GM19467 (cell line): ENCODE measurements around the gene KRT79.

Experiments
- ATAC-seq: cut with Tn5 transposase; IDR thresholded peaks from one replicate; pipeline ENCODE4 v1.9.1; 2021; ENCODE audit warnings: mild to moderate bottlenecking, moderate library complexity; ENCODE audit not compliant: unreplicated experiment

KRT79 gene

GRCh38 chr12:52792185-52793029 lies 41.7 kb downstream of the KRT79 start:
- ATAC-seq: no peak

DNA sequence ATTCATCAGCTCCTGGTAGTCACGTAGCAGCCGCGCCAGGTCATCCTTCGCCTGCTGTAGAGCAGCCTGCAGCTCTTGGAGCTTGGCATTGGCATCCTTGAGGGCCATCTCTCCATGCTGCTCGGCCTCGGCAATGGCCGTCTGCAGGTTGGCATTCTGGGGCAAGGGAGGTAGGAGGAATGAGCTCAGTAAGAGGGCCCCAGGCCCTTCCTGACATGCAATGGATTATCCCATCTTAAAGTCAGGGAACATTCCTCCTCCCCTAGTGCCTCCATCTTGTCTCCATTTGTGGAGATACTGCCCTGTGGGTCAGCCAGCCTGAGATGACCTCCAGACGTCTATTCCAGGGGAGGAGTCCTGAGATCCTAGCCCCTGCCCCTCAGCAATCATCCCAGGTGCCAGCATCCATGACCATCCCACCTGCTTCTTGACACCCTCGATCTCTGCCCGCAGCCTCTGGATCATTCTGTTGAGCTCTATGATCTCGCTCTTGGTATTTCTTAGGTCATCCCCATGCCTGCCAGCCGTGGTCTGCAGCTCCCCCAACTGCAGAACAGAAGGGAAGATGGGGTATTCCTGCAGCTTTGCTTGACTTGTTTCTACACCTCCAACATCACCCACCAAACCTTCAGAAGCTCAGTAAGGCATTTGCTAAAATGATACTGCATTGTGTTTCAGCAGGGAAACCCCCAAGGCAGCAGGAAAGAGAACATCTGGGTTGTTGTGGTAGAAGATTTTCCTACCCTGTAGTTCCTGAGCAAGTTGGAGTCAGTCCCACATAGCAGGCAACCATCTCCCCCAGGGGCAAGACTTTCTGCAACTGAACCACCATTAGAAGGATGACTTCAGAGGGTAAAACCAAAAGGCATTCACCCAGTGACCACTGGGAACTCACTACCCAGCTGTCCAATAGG lies 42.6 kb downstream of the KRT79 start:
- ATAC-seq: no peak

DNA sequence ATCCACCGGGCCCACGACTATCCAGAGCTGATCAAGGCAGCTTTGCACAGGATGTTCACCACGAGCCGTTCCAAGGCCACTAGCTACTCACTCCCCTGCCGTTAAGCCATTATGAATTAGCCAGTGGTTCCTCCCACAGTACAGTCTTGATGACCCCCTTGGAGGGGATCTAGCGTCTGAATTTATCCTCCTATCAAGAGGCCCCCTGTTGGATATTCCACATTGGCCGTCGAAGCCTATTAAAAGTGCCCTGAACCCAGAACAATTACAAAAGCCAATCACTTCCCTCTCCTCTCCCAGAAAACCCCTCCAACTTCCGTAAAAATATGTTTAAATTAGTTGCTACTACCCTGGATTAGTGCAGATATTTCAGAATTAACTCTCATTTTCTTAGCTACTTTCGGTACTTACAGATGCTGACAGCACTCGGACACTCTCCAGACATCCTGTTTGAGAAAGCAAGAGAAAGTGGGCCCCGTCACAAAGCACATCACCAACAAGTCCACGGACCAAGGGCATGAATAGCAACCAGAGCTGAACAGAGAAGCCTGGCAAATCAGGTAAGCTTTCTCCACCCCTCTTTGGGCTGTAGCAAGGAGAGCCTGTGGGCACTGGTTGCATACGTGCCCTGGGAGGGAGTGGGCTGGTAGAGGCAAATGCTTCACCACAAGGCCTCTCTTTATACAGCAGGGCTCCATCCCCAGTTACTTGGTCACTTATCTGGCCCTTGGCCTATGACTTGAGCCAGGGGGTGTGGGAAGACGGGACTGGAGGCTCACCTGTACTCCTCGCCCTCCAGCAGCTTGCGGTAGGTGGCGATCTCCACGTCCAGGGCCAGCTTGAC lies 43.5 kb downstream of the KRT79 start:
- no peak for ATAC-seq

- no peak for ATAC-seq
Measured at GRCh38 chr12:52789637-52790426, 44.3 kb downstream of the KRT79 start.

GRCh38 chr12:52788876-52789636 lies 45.1 kb downstream of the KRT79 start:
- no peak for ATAC-seq

DNA sequence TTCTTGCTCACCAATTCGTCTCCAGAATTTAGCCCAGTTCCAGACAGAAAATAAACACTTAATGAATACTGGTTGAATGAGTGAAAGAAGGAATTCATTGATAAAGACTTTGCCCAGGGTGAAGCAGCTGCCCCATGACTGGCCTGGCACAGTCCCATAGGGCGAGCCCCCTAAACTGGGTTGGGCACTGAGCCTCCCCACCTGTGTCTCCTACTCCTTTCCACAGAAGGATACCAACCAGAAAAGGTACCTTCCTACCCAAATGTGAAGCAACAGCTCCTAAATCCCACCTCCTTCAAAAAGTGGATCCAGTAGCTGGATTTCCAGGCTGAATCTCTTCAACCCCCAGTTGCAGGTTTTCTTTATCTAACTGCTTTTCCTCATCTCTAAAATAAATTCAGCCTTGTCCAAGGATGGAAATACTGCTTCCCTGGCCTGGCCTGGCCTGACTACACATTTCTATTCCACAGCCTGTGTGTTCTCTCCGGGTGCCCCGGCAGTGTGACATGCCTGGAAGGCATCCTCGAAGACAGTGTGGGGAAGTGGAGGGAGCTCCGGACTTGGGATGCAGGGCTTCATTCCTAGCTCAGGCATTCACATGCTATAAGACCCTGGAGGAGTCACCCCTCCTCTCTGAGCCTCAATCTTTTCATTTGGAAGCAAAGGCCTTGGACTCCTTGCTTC lies 45.8 kb downstream of the KRT79 start:
- ATAC-seq: no peak

DNA sequence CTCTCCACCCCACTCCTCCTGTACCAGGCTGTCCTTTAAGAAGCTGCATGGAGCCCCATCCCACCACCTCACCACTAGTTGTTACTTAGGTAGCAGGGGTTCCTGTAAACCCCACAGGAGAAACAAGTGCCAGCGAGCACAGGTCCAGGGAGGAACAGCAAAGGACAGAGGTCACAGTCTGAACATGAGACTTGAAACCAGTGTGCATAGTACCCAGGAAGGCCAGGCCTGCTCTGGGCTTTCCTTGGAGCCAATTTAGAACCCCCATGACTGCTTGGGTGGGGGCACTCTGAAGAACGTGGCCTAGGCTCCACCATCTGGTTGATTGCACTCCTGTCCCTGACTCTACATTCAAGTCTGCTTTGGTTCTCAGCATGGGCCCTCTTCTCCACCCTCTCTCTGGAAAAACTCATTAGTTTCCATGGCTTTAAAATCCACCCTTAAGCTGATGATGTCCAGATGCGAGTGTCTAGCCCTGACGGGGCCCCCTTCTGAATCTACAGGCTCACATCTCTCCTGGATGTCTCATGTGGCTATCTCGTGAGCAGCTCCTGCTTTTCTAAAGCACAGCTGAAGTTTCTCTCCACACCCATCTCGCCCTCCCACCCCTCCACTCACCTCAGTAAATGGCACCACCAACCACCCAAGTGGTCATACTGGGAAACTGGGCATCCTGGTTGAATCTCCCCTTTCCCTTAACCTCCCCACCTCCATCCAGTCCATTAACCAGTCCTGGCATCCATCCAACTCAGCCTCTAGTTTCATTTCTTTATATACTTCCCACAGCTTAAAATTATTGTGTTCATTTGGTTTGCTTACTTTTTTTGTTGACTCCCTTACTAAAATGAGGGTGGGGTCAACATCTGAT lies 46.6 kb downstream of the KRT79 start:
- no peak for ATAC-seq

DNA sequence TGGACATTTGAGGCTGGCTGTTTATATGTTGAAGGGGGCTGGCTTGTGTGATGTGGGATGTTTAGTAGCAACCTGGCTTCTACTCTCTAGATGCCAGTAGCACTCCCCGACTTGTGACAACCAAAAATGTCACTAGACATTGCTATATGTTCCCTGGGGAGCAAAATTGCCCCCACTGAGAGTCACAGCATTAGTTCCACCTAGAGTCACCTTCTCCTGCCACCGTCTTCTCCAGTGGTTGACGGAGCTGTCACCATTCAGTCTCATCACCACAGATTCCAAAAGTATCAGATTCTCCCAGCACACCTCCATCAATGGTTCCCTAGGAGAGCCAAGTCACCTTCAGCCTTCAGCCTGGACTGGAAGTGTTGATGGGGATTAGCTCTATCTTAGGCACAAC lies 49.2 kb downstream of the KRT79 start:
- no peak for ATAC-seq

DNA sequence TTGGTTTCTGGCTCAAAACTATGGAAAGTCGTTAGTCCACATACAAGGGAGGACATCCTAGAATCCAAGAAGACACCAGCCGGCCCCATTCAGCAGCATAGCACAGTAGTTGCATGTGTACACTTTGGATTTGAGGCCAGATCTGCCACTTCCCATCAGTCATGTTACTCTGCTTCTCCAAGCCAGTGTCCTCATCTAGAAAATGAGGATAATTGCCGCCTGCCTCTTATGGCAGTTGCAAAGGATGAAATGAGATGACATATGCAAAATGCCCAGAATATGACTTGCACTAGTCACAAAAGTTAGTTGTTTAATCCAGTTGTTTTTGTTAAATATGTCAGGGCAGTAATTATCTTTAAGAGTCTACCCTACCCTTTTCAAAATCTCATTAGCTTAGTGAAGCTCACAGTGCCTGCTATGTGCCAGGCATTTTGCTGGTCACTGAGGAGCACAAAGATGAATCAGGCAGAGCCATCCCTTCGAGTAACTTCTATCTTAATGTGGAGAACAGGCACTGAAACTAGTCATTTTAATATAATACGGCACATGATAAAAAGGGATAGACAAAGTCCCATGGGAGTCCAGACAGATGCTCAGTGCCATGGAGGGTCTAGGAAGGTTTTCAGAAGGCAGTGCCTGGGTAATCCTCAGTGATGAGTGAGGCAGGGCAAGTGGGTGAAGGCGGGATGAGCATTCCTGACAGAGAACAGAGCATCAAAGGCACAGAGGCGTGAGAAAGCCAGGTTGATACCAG lies 50.4 kb downstream of the KRT79 start:
- no peak for ATAC-seq

- no peak for ATAC-seq
Measured at GRCh38 chr12:52782502-52782901, 51.6 kb downstream of the KRT79 start.

DNA sequence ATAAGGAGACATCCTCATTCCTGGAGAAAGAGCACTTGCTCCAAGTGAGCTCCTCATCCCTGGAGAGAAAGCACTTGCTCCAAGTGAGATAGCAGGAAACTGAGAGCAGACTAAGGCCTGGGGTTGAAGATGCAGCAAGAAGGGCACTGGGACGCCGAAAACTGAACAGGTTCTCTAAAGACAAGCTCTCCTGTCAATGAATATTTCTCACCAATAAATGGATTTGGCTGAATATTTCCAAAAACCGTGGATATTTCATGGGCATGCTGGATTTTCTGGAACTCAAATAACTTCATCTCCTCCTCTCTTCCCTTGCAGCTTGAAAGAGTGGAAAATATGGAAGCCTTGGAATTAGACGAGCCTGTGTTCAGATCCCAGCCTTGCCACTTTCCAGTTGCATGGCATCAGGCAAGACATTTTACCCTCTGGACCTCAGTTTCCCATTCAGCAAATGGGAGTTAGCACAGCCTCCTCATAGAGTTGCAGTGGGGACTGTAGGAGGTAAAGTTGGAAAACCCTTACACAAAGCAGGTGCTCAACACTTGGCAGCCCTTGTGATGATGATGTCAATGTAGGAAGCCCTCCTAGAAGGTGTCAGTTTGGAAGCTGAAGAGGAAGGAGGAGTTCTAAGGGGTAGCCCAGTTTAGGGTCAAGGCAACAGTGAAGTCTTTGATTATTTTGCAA lies 52.6 kb downstream of the KRT79 start:
- no peak for ATAC-seq

GRCh38 chr12:52779914-52780313 lies 54.2 kb downstream of the KRT79 start:
- no peak for ATAC-seq

DNA sequence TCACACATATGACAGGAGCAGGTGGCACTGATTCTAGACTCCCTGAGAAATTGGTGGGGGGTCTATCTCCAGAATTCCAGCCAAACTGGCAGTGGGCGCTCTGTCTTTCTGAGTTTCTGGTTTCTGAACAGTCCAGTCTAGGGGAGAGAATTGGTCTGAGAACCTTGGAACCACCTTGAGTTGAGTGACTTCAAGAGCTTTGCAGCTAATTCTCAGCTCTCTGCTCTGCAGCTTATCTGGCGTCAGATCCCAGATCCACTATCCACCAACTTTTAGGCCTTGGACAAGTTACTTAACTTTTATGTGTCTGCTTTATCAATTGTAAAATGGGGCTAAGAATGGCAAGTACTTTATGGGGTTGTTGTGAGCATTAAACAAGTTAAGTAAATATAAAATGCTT lies 55.3 kb downstream of the KRT79 start:
- no peak for ATAC-seq

- no peak for ATAC-seq
Measured at GRCh38 chr12:52777566-52777965, 56.5 kb downstream of the KRT79 start.

DNA sequence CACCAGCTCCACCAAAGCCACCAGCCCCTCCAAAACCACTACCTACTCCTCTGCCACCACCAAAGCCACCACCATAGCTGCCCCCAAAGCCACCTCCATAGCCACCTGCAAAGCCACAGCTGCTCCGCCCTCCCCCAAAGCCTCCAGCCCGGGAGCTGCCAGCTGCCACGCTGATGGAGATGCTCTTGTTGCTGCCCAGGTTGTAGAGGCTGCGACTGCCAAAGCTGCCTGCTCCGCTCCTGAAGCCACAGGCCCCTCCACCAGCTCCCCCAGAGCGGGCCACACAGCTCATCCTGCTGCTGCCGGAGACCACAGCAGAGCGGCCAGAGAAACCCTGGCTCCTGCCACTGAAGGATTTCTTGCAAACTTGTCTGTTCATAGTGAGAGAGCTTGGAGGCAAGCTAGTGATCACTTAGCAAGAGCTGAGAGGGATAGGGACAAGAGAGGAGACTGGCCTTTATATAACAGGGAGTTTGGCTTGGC lies 57.2 kb downstream of the KRT79 start, which contains the start of gene KRT76:
TSS of gene KRT76 (minus strand) at position 433 of the 483 bp plus-strand sequence. CDS start at position 379, 54 bp downstream.
- no peak for ATAC-seq

DNA sequence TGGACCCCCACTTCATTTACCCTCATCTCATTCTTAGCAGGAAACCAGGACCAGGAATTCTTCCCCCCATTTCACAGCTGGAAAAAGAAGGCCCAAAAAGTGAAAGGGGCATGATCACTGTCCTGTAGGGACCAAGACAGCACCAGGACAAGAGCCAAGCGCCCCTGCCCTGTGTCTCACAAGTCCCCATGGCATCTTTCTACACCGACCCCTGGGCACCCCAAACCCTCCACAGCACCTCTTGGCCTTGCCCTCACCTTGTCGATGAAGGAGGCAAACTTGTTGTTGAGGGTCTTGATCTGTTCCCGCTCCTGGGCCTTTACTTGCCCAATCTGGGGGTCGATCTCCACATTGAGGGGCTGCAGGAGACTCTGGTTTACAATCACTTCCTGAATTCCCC lies 57.7 kb downstream of the KRT79 start:
- no peak for ATAC-seq
